H1 (cell line): ENCODE results near the gene DECR2. TPM values are rescaled to one million over a fixed set of nuclear protein-coding genes. Genes with fewer than 3 reads are reported as not detected.

Experiments
- CTCF ChIA-PET: fragments of 300-600 bp; sonication (Branson Sonifier 250); formaldehyde crosslinking; loops from one replicate; lab custom pipeline; 2021; ENCODE audit not compliant: partially characterized antibody; lab: Charles Lee
- POLR2A ChIA-PET: fragments of 300-600 bp; sonication (Branson Sonifier 250); formaldehyde crosslinking; loops from one replicate; lab custom pipeline; 2021; ENCODE audit warnings: inconsistent platforms; ENCODE audit not compliant: partially characterized antibody; lab: Charles Lee
- DNase-seq, 2 experiments: peaks; one replicate each; pipeline versions ENCODE4 v3.0.0 to v3.0.0-alpha.2; 2010 to 2022; ENCODE audit warnings: low spot score in 2 of 2, low read depth in 1 of 2, mixed read lengths in 1 of 2
- FAIRE-seq: peaks from 2 replicates; lab custom pipeline; 2011; peaks lifted over from hg19 to GRCh38; lab: Jason Lieb, UNC
- H2AFZ ChIP-seq: 2 replicates; pipeline ENCODE4 v1.8.1; 2012; ENCODE audit warnings: low read length, inconsistent platforms
- H2AK5ac ChIP-seq: 2 replicates; pipeline ENCODE4 v1.6.1; 2013; ENCODE audit warnings: low read depth, low read length
- H2BK120ac ChIP-seq: replicated peaks from 2 replicates; pipeline ENCODE3; 2013; ENCODE audit warnings: low read depth, low read length, inconsistent platforms
- H2BK12ac ChIP-seq: 2 replicates; pipeline ENCODE4 v1.6.1; 2013; ENCODE audit warnings: low read depth, low read length
- H2BK15ac ChIP-seq: 2 replicates; pipeline ENCODE4 v1.6.1; 2013; ENCODE audit warnings: low read length
- H2BK20ac ChIP-seq: 2 replicates; pipeline ENCODE4 v1.6.1; 2013; ENCODE audit warnings: low read length
- H2BK5ac ChIP-seq: 2 replicates; pipeline ENCODE4 v1.6.1; 2013; ENCODE audit warnings: low read depth, low read length
- H3K14ac ChIP-seq: 2 replicates; pipeline ENCODE4 v1.6.1; 2013; ENCODE audit warnings: inconsistent platforms; ENCODE audit not compliant: insufficient read length
- H3K18ac ChIP-seq: 2 replicates; pipeline ENCODE4 v1.6.1; 2013; ENCODE audit warnings: low read length; ENCODE audit errors: extremely low read depth
- H3K23ac ChIP-seq: 2 replicates; pipeline ENCODE4 v1.6.1; 2013; ENCODE audit warnings: inconsistent platforms; ENCODE audit not compliant: insufficient read length
- H3K23me2 ChIP-seq: 2 replicates; pipeline ENCODE4 v1.6.1; 2013; ENCODE audit warnings: low read depth, low read length
- H3K27ac ChIP-seq: 2 replicates; pipeline ENCODE4 v1.6.1; 2011; ENCODE audit warnings: low read depth, low read length, inconsistent platforms
- H3K27me3 ChIP-seq, 4 experiments: replicated peaks in 1 of 4; 1 replicate in 1 of 4; 2 replicates in 3 of 4; pipeline versions ENCODE4 v1.6.1 to v1.8.1; 2011 to 2013; ENCODE audit warnings: low read length in 3 of 4, mild to moderate bottlenecking in 3 of 4, inconsistent platforms in 2 of 4, mixed read lengths in 2 of 4, moderate library complexity in 1 of 4; ENCODE audit not compliant: control insufficient read depth in 3 of 4, insufficient read depth in 3 of 4; ENCODE audit errors: extremely low read depth in 1 of 4
- H3K36me3 ChIP-seq, 4 experiments: 2 replicates each; pipeline versions ENCODE4 v1.6.1 to v1.8.1; 2011 to 2013; ENCODE audit warnings: mild to moderate bottlenecking in 4 of 4, low read length in 3 of 4, moderate library complexity in 2 of 4, control low read depth in 1 of 4, inconsistent platforms in 1 of 4; ENCODE audit not compliant: insufficient read depth in 4 of 4, control insufficient read depth in 2 of 4
- H3K4ac ChIP-seq: replicated peaks from 2 replicates; pipeline ENCODE3; 2013; ENCODE audit warnings: low read length, low read depth, mixed read lengths, inconsistent platforms; ENCODE audit not compliant: insufficient read length
- H3K4me1 ChIP-seq, 4 experiments: replicated peaks in 1 of 4; 1 replicate in 1 of 4; 2 replicates in 3 of 4; pipeline versions ENCODE4 v1.6.1 to v1.8.1; 2011 to 2013; ENCODE audit warnings: low read length in 3 of 4, inconsistent platforms in 2 of 4, mixed read lengths in 1 of 4; ENCODE audit not compliant: insufficient read depth in 4 of 4, control insufficient read depth in 3 of 4
- H3K4me2 ChIP-seq, 2 experiments: 2 replicates each; pipeline versions ENCODE4 v1.6.1 to v1.8.1; 2011 to 2013; ENCODE audit warnings: low read depth in 2 of 2, low read length in 2 of 2, control low read depth in 1 of 2, inconsistent platforms in 1 of 2, mild to moderate bottlenecking in 1 of 2; ENCODE audit not compliant: insufficient read depth in 1 of 2
- H3K4me3 ChIP-seq, 4 experiments: fragments of 200-600, 300-600 bp in 1 of 4; sonication (generic), shearing (Covaris generic), sonication (Bioruptor Twin) in 1 of 4; 2 replicates each; pipeline versions ENCODE4 v1.5.1 to v1.8.1; 2011 to 2016; ENCODE audit warnings: low read length in 4 of 4, low read depth in 3 of 4, control low read depth in 2 of 4, inconsistent platforms in 2 of 4, mild to moderate bottlenecking in 2 of 4, mixed read lengths in 1 of 4, moderate library complexity in 1 of 4; ENCODE audit not compliant: insufficient read depth in 2 of 4; ENCODE audit errors: extremely low read depth in 1 of 4
- H3K56ac ChIP-seq: replicated peaks from 2 replicates; pipeline ENCODE3; 2013; ENCODE audit warnings: low read depth, mild to moderate bottlenecking, mixed read lengths, low read length, inconsistent platforms; ENCODE audit not compliant: insufficient read length
- H3K79me1 ChIP-seq: 2 replicates; pipeline ENCODE4 v1.6.1; 2013; ENCODE audit warnings: low read depth, low read length, control low read depth
- H3K79me2 ChIP-seq, 2 experiments: 2 replicates each; pipeline versions ENCODE4 v1.6.1 to v1.8.1; 2012 to 2013; ENCODE audit warnings: low read length in 2 of 2, mild to moderate bottlenecking in 2 of 2, inconsistent platforms in 1 of 2; ENCODE audit not compliant: insufficient read depth in 2 of 2, control insufficient read depth in 1 of 2
- H3K9ac ChIP-seq, 4 experiments: replicated peaks in 1 of 4; 1 replicate in 1 of 4; 2 replicates in 3 of 4; pipeline versions ENCODE4 v1.6.1 to v1.8.1; 2011 to 2013; ENCODE audit warnings: low read depth in 3 of 4, low read length in 3 of 4, control low read depth in 2 of 4, mild to moderate bottlenecking in 2 of 4, moderate library complexity in 2 of 4, inconsistent platforms in 1 of 4; ENCODE audit errors: extremely low read depth in 1 of 4
- H3K9me3 ChIP-seq, 2 experiments: 2 replicates each; pipeline versions ENCODE4 v1.6.1 to v1.8.1; 2012 to 2013; ENCODE audit warnings: mild to moderate bottlenecking in 2 of 2, moderate library complexity in 2 of 2, control low read depth in 1 of 2, inconsistent platforms in 1 of 2, low read depth in 1 of 2, low read length in 1 of 2, mixed read lengths in 1 of 2; ENCODE audit not compliant: insufficient read depth in 2 of 2
- H4K20me1 ChIP-seq, 2 experiments: replicated peaks in 1 of 2; 2 replicates each; pipeline versions ENCODE3 to v1.8.1; 2011 to 2013; ENCODE audit warnings: inconsistent platforms in 2 of 2, low read length in 2 of 2, mild to moderate bottlenecking in 1 of 2; ENCODE audit not compliant: insufficient read depth in 2 of 2, control insufficient read depth in 1 of 2
- H4K5ac ChIP-seq: 2 replicates; pipeline ENCODE4 v1.6.1; 2013; ENCODE audit warnings: low read length, low read depth, mixed read lengths, inconsistent platforms; ENCODE audit not compliant: insufficient read length
- H4K8ac ChIP-seq: 2 replicates; pipeline ENCODE4 v1.8.0; 2013; ENCODE audit warnings: mild to moderate bottlenecking, moderate library complexity, low read length, inconsistent platforms; ENCODE audit not compliant: insufficient read depth; ENCODE audit errors: extremely low read depth
- H4K91ac ChIP-seq: replicated peaks from 2 replicates; pipeline ENCODE3; 2013; ENCODE audit warnings: low read length, mixed read lengths, inconsistent platforms; ENCODE audit not compliant: insufficient read length
- CHD1 ChIP-seq: IDR thresholded peaks from 2 replicates; pipeline ENCODE4 v1.6.1; 2012; ENCODE audit warnings: low read depth, low read length, improper control_type of control experiment
- EZH2 ChIP-seq: fragments of 200-600 bp; sonication (generic); IDR thresholded peaks from 2 replicates; pipeline ENCODE4 v1.7.1; 2012; ENCODE audit warnings: low read depth, mild to moderate bottlenecking, moderate library complexity, low read length, inconsistent platforms; ENCODE audit not compliant: severe bottlenecking
- FOSL1 ChIP-seq: IDR thresholded peaks from 2 replicates; pipeline ENCODE4 v1.6.1; 2011; ENCODE audit warnings: mild to moderate bottlenecking, low read depth, low read length, moderate library complexity; ENCODE audit not compliant: insufficient read depth
- POLR2AphosphoS5 ChIP-seq: IDR thresholded peaks from 2 replicates; pipeline ENCODE4 v1.6.1; 2011; ENCODE audit warnings: low read depth, low read length
- RAD21 ChIP-seq, 2 experiments: IDR thresholded peaks in 1 of 2; conservative IDR thresholded peaks in 1 of 2; 2 replicates each; pipeline ENCODE4 v1.6.1; 2011; ENCODE audit warnings: low read depth in 2 of 2, low read length in 2 of 2, improper control_type of control experiment in 1 of 2, inconsistent platforms in 1 of 2, mild to moderate bottlenecking in 1 of 2, moderate library complexity in 1 of 2
- SIN3A ChIP-seq, 2 experiments: IDR thresholded peaks in 1 of 2; conservative IDR thresholded peaks in 1 of 2; 2 replicates each; pipeline ENCODE4 v1.6.1; 2011 to 2012; ENCODE audit warnings: low read length in 2 of 2, improper control_type of control experiment in 1 of 2, low read depth in 1 of 2, mild to moderate bottlenecking in 1 of 2
- SP2 ChIP-seq: IDR thresholded peaks from 2 replicates; pipeline ENCODE4 v1.6.1; 2012; ENCODE audit warnings: mild to moderate bottlenecking, low read length, inconsistent platforms
- TEAD4 ChIP-seq: IDR thresholded peaks from 2 replicates; pipeline ENCODE4 v1.6.1; 2012; ENCODE audit warnings: low read depth, low read length, inconsistent platforms, mixed read lengths
- USF2 ChIP-seq: IDR thresholded peaks from 2 replicates; pipeline ENCODE4 v1.6.1; 2011; ENCODE audit warnings: low read length, improper control_type of control experiment
- WGBS, 2 experiments: shearing (Covaris generic) in 1 of 2; methylation state at CpG; one replicate each; pipeline versions ENCODE4 v1.1.6 to v1.1.7; 2013 to 2015; ENCODE audit warnings: low lambda C conversion rate in 2 of 2, mixed read lengths in 2 of 2, inconsistent platforms in 1 of 2, low coverage in 1 of 2, missing lambda C conversion rate in 1 of 2; ENCODE audit not compliant: insufficient replicate concordance in 2 of 2, insufficient coverage in 1 of 2, insufficient read length in 1 of 2; ENCODE audit errors: extremely low coverage in 1 of 2, missing lambda C conversion rate in 1 of 2; 5-methylcytosine and 5-hydroxymethylcytosine counted together
- polyA plus RNA-seq, 7 experiments: library from polyadenylated mRNA; depleted of rRNA in 3 of 7; stranded (reverse) in 5 of 7; unstranded in 2 of 7; fragments of >200 nt in 5 of 7; fragments of 200-250 nt in 2 of 7; gene quantifications; 1 replicate in 5 of 7; 2 replicates in 1 of 7; 4 replicates in 1 of 7; pipeline versions ENCODE4 v1.2.1 to v1.2.3, GENCODE V29; 2011 to 2013; ENCODE audit warnings: missing spikeins in 2 of 7, mixed read lengths in 2 of 7
- total RNA-seq: library from RNA; stranded (reverse); fragmentation: NEBNext Ultra II Directional; extraction: Animal tissue kit (Norgen Biotek cat#: 25700); gene quantifications from 2 replicates; pipeline ENCODE4 v1.2.1, GENCODE V29; 2021

The DECR2 gene
- total and polyA plus RNA-seq, 2 of the 8 experiments (the other 6 are each of a cell fraction or from before 2014, with no cell fraction given) = 28.2 to 39.9 TPM

GRCh38 chr16:354971-355461 lies 46.7 kb upstream of the DECR2 start:
- H3K27ac ChIP-seq = no peak overlapping the region
- ChIA-PET CTCF (interaction anchor here (0.6 to 1.8 kb wide), 4 partner anchors 103 to 220 kb away, joined by 3 to 5 read pairs (median 4); no protein-coding TSS in a partner anchor), POLR2A (interaction anchor here (1.2 to 2.6 kb wide), 3 partner anchors 8 to 46 kb away, joined by 3 to 7 read pairs (median 6); no protein-coding TSS in a partner anchor)
- H3K4me3 ChIP-seq = no peak overlapping the region
- H2AK5ac ChIP-seq = no peak overlapping the region
- no peak overlapping the region for H2AFZ ChIP-seq
- peaks cover 3 to 18% of the 10 kb centered on the region in 2 experiments; a peak in 3 of 4 replicates for H3K79me2 ChIP-seq
- H3K4me2 ChIP-seq = no peak overlapping the region
- no peak overlapping the region for H3K18ac ChIP-seq
- H2BK5ac ChIP-seq = no peak overlapping the region
- H4K91ac ChIP-seq = no peak overlapping the region
- H3K4me1 ChIP-seq = peaks cover 0 to 4% (median 2%) of the 10 kb centered on the region in 4 experiments; a peak in 3 of 7 replicates
- 86% methylated on average over 8 of the region's 10 CpGs; no CpG with 5 or more reads in 1 of the 2 experiments for WGBS, 2 experiments
- H2BK12ac ChIP-seq = 0 out of 2 replicates have a peak overlapping the region, but pooled peaks have one; percentile 60
- H3K14ac ChIP-seq = no peak overlapping the region
- 0 out of 8 replicates have a peak, but pooled peaks cover 0 to 3% (median 0%) of the 10 kb centered on the region in 4 experiments for H3K36me3 ChIP-seq
- no peaks in the 10 kb centered on the region for H3K27me3 ChIP-seq
- no peaks in the 10 kb centered on the region for H3K9me3 ChIP-seq
- H2BK20ac ChIP-seq = no peak overlapping the region
- no peak overlapping the region for H3K23ac ChIP-seq
- no peak overlapping the region for H4K5ac ChIP-seq
- H2BK15ac ChIP-seq = no peak overlapping the region
- peaks cover 7% of the 10 kb centered on the region; the same call in 1 of the 2 replicates for H3K23me2 ChIP-seq
- peaks cover 4% of the 10 kb centered on the region; the same call in 1 of the 2 replicates for H3K79me1 ChIP-seq
- no peak overlapping the region for H3K9ac ChIP-seq
- FAIRE-seq (no peak), DNase-seq (no peak)
- H2BK120ac ChIP-seq = no peak overlapping the region
- no peak overlapping the region for H4K8ac ChIP-seq
- H3K4ac ChIP-seq = no peak overlapping the region
- no peak overlapping the region for H3K56ac ChIP-seq
- H4K20me1 ChIP-seq = peaks cover 1 to 10% of the 10 kb centered on the region in 2 experiments
- TF ChIP-seq POLR2AphosphoS5 (no peak), FOSL1 (no peak), USF2 (no peak), SIN3A (conservative IDR thresholded peaks at IDR 0.05 in 1 of 2, IDR thresholded peaks at IDR 0.05 in 1 of 2; ENCODE audit: low read depth in 1 of 2, low read length in 2 of 2) (no peak), RAD21 (IDR thresholded peaks at IDR 0.05 in 1 of 2, conservative IDR thresholded peaks at IDR 0.05 in 1 of 2; ENCODE audit: low read depth in 2 of 2, low read length in 2 of 2) (no peak), CHD1 (no peak), TEAD4 (no peak), EZH2 (no peak), SP2 (no peak)
